Glomerular endothelial cell (primary cell): Measurements from ENCODE around the gene ATP2A3. TPM values are rescaled to one million over a fixed set of nuclear protein-coding genes. Genes with fewer than 3 reads are reported as not detected.

Experiments used
- DNase-seq: peaks from one replicate; pipeline ENCODE4 v3.0.0-alpha.2; 2011; ENCODE audit warnings: low read depth, low spot score; ENCODE audit errors: extremely low read depth
- total RNA-seq: library from RNA; depleted of rRNA; stranded (reverse); fragments of >200 nt; gene quantifications from 2 replicates; pipeline ENCODE4 v1.2.3, GENCODE V29; 2015

ATP2A3 gene
- total RNA-seq, 1 donor from 2014 or later: 0.53 TPM

- no peak for DNase-seq
These were observed 49.9 kb downstream of the ATP2A3 start for GRCh38 chr17:3914312-3914670.

- DNase-seq: no peak
These were observed 50.5 kb downstream of the ATP2A3 start for GRCh38 chr17:3913531-3914311.

- DNase-seq: no peak
These were observed 51.4 kb downstream of the ATP2A3 start for GRCh38 chr17:3912827-3913226.

GRCh38 chr17:3911271-3912053 lies 52.8 kb downstream of the ATP2A3 start:
- DNase-seq: no peak

- DNase-seq: no peak
These were observed 53.6 kb downstream of the ATP2A3 start for GRCh38 chr17:3910420-3911270.

GRCh38 chr17:3909257-3909656 lies 55.0 kb downstream of the ATP2A3 start:
- DNase-seq: no peak

- no peak for DNase-seq
These were observed 56.6 kb downstream of the ATP2A3 start for GRCh38 chr17:3907483-3908216.

GRCh38 chr17:3906881-3907280 lies 57.4 kb downstream of the ATP2A3 start:
- DNase-seq: no peak

- no peak for DNase-seq
These were observed 59.2 kb downstream of the ATP2A3 start for GRCh38 chr17:3905017-3905520.

GRCh38 chr17:3904501-3904900 lies 59.7 kb downstream of the ATP2A3 start:
- DNase-seq: no peak

GRCh38 chr17:3903881-3904290 lies 60.4 kb downstream of the ATP2A3 start:
- DNase-seq: no peak

GRCh38 chr17:3903051-3903825 lies 61.0 kb downstream of the ATP2A3 start:
- no peak for DNase-seq

- no peak for DNase-seq
These were observed 63.6 kb downstream of the ATP2A3 start for GRCh38 chr17:3900646-3901045.

- DNase-seq: no peak
These were observed 66.5 kb downstream of the ATP2A3 start for GRCh38 chr17:3897731-3898130.

- no peak for DNase-seq
These were observed 67.3 kb downstream of the ATP2A3 start for GRCh38 chr17:3896968-3897235.

- no peak for DNase-seq
These were observed 67.9 kb downstream of the ATP2A3 start for GRCh38 chr17:3896108-3896967.

- DNase-seq: no peak
These were observed 68.9 kb downstream of the ATP2A3 start for GRCh38 chr17:3895354-3895753.

GRCh38 chr17:3894911-3895343 lies 69.3 kb downstream of the ATP2A3 start:
- no peak for DNase-seq

GRCh38 chr17:3894188-3894587 lies 70.0 kb downstream of the ATP2A3 start:
- DNase-seq: no peak
